T-helper 17 cell (primary cell): ENCODE measurements around the gene SPINT2. TPM values are rescaled to one million over a fixed set of nuclear protein-coding genes. Genes with fewer than 3 reads are reported as not detected.
A peak's percentile ranks its signal among the peaks of the same experiment; 100 is the strongest.
"Not testable (repeated sequence)": the region's sequence is repeated elsewhere in the genome, so short reads cannot be mapped to it uniquely, and the experiment has no call there.

Source experiments
- ATAC-seq: fragments of 150-1000 bp; cut with Tn5 transposase; 2 replicates; pipeline ENCODE4 v1.10.0; 2021; ENCODE audit warnings: mild to moderate bottlenecking, moderate library complexity
- DNase-seq, 3 donors: peaks; one replicate each; pipeline versions ENCODE4 v3.0.0 to v3.0.0-alpha.2; 2020 to 2021
- H3K9me3 ChIP-seq: one replicate; pipeline ENCODE4 v1.7.0; 2013; ENCODE audit warnings: low read length, mild to moderate bottlenecking; ENCODE audit not compliant: control insufficient read depth, poor library complexity, severe bottlenecking
- H3K27ac Mint-ChIP-seq: one replicate; pipeline ENCODE4 v1.8.0; 2022; ENCODE audit warnings: mild to moderate bottlenecking, moderate library complexity, mixed read lengths
- H3K27me3 Mint-ChIP-seq: one replicate; pipeline ENCODE4 v1.8.0; 2022; ENCODE audit warnings: mixed read lengths
- H3K36me3 Mint-ChIP-seq: one replicate; pipeline ENCODE4 v1.8.0; 2022; ENCODE audit warnings: low read depth, mixed read lengths
- H3K4me1 Mint-ChIP-seq: one replicate; pipeline ENCODE4 v1.8.0; 2022; ENCODE audit warnings: mild to moderate bottlenecking, mixed read lengths
- H3K4me3 Mint-ChIP-seq: one replicate; pipeline ENCODE4 v1.8.0; 2022; ENCODE audit warnings: mild to moderate bottlenecking, moderate library complexity, mixed read lengths
- total RNA-seq, 4 donors: library from RNA in 2 of 4; stranded (reverse) in 2 of 4; gene quantifications; one replicate each; pipeline ENCODE4 v1.2.3 and lab custom pipeline; 2022 to 2026

The SPINT2 gene
- total RNA-seq, 2 donors from 2014 or later, result 32.2 to 49.1 TPM

GRCh38 chr19:38228005-38228377 lies 36.4 kb upstream of the SPINT2 start:
- Mint-ChIP-seq H3K27me3 (peaks cover 56% of the 10 kb centered on the region), H3K36me3 (peaks cover 7% of the 10 kb centered on the region), H3K4me1 (peaks cover 24% of the 10 kb centered on the region), H3K4me3 (peak overlapping the region; percentile 63), H3K27ac (no peak overlapping the region)
- H3K9me3 ChIP-seq, result no peaks in the 10 kb centered on the region
- ATAC-seq (no peak), DNase-seq (no peak)

DNA sequence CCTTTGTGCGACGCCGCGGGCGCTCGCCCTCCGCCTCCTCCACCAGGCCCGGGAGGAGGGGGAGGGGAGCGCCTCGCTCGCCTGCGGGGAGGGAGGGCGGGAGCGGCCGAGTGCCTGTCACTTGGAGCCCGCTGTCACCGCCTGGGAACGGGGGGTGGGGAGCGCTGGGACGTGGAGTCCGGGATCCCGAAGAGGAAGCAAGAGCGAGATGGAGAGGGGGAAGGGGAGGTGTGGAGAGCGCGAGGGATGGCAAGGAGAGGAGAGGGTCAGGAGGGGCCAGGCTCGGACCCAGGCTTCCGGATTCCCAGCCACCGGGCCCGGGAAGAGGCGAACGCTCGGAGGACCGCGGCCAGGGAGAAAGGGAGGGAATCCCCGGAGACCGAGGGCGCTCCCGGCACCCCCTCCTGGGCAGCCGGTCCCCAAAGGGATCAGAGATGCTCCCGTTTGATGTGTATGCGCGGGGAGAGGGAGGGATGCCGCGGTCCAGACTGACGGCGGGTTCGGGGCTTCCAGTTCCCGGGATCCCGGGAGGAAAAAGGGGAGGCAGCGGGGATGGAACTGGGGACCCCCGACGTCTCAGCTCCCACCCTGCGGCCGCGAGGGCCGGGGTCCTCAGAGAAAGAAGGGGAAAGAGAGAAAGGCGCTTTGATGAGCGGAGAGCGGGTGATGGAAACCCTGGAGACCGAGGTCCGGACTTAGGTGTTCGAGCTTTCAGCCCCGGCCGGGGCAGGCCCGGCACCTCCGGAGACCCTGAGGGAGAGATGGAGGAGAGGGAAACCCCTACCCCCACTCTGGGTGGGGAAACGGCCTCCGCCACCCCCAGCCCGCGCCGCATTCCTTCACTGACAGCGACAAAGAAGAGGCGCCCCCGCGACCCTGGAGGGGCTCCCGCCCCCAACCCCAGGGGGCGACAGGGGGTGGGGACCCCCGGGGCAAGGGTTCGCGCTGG lies 35.6 kb upstream of the SPINT2 start:
- ATAC-seq (no peak), DNase-seq (no peak)
- Mint-ChIP-seq H3K27ac (no peak overlapping the region), H3K4me3 (peak overlapping the region; percentile 73), H3K36me3 (peaks cover 2% of the 10 kb centered on the region), H3K27me3 (peaks cover 49% of the 10 kb centered on the region), H3K4me1 (peaks cover 20% of the 10 kb centered on the region)
- no peaks in the 10 kb centered on the region for H3K9me3 ChIP-seq

GRCh38 chr19:38229585-38230073 lies 34.7 kb upstream of the SPINT2 start:
- Mint-ChIP-seq H3K4me1 (peaks cover 20% of the 10 kb centered on the region), H3K4me3 (peak overlapping the region; percentile 74), H3K27ac (no peak overlapping the region), H3K36me3 (peaks cover 2% of the 10 kb centered on the region), H3K27me3 (peaks cover 41% of the 10 kb centered on the region)
- DNase-seq (peak; percentile 34 to 59 (median 48)), ATAC-seq (peak; percentile 92)
- H3K9me3 ChIP-seq, result no peaks in the 10 kb centered on the region

GRCh38 chr19:38230506-38231133 lies 33.8 kb upstream of the SPINT2 start:
- DNase-seq, ATAC-seq, H3K9me3 ChIP-seq, H3K4me3 Mint-ChIP-seq, H3K36me3 Mint-ChIP-seq: not testable (repeated sequence)
- H3K27ac Mint-ChIP-seq, result peak overlapping the region; percentile 75
- H3K4me1 Mint-ChIP-seq, result peaks cover 20% of the 10 kb centered on the region
- peaks cover 40% of the 10 kb centered on the region for H3K27me3 Mint-ChIP-seq

- ATAC-seq (no peak), DNase-seq (no peak)
- no peak overlapping the region for H3K4me3 Mint-ChIP-seq
- no peaks in the 10 kb centered on the region for H3K36me3 Mint-ChIP-seq
- peaks cover 30% of the 10 kb centered on the region for H3K27me3 Mint-ChIP-seq
- no peaks in the 10 kb centered on the region for H3K9me3 ChIP-seq
- no peak overlapping the region for H3K27ac Mint-ChIP-seq
- H3K4me1 Mint-ChIP-seq, result peaks cover 15% of the 10 kb centered on the region
Measured at GRCh38 chr19:38231918-38232317, 32.5 kb upstream of the SPINT2 start.

GRCh38 chr19:38233740-38234251 lies 30.6 kb upstream of the SPINT2 start:
- peaks cover 26% of the 10 kb centered on the region for H3K27me3 Mint-ChIP-seq
- ATAC-seq, result peak; percentile 48
- H3K4me1 Mint-ChIP-seq, result peaks cover 9% of the 10 kb centered on the region
- no peak overlapping the region for H3K27ac Mint-ChIP-seq
- DNase-seq, result peak; percentile 53 to 68 (median 62)
- H3K4me3 Mint-ChIP-seq, result peak overlapping the region; percentile 25
- H3K9me3 ChIP-seq, result no peaks in the 10 kb centered on the region
- no peaks in the 10 kb centered on the region for H3K36me3 Mint-ChIP-seq

DNA sequence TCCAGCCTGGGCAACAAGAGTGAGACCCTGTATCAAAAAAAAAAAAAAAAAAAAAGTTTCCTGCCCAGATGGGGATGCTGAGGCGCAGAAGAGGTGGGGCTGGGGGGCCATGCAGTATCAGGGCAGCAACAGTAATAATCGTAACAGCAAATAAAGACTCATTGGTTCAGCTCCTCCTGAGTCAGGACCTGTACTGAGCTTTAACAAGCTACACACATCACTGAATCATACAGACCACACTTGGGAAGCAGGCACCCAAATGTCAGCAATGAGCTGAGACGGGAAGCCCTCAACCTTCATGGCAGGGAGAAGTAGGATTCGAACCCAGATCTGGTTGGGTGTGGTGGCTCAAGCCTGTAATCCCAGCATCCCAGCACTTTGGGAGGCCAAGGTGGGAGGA lies 29.8 kb upstream of the SPINT2 start:
- Mint-ChIP-seq H3K4me1 (peaks cover 6% of the 10 kb centered on the region), H3K36me3 (no peaks in the 10 kb centered on the region), H3K27me3 (peaks cover 28% of the 10 kb centered on the region), H3K4me3 (no peak overlapping the region), H3K27ac (no peak overlapping the region)
- H3K9me3 ChIP-seq, result no peaks in the 10 kb centered on the region
- DNase-seq (no peak), ATAC-seq (no peak)

DNA sequence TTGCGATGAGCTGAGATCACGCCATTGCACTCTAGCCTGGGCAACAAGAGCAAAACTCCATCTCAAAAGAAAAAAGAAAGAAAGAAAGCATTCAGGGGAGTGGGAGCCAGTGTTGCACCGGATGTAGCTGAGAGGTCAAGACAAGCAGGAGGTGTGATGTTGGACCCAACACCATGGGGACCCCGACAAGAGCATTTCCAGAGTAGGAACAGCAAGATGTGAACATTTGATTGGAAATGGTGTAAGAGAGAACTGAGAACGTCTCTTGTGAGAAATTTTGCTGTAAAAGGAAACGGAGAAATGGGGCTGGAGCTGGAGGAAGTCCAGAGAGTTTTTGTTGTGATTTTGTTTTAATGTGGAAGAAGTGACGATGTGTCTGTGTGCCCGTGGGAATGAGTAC lies 24.6 kb upstream of the SPINT2 start:
- ATAC-seq (no peak), DNase-seq (no peak)
- peaks cover 21% of the 10 kb centered on the region for H3K27me3 Mint-ChIP-seq
- no peak overlapping the region for H3K27ac Mint-ChIP-seq
- no peaks in the 10 kb centered on the region for H3K36me3 Mint-ChIP-seq
- H3K9me3 ChIP-seq, result no peaks in the 10 kb centered on the region
- peak overlapping the region; percentile 25 for H3K4me3 Mint-ChIP-seq
- peaks cover 8% of the 10 kb centered on the region for H3K4me1 Mint-ChIP-seq

GRCh38 chr19:38243279-38243673 lies 21.1 kb upstream of the SPINT2 start:
- H3K4me1 Mint-ChIP-seq, result peaks cover 8% of the 10 kb centered on the region
- H3K27me3 Mint-ChIP-seq, result peaks cover 14% of the 10 kb centered on the region
- H3K9me3 ChIP-seq, result no peaks in the 10 kb centered on the region
- H3K36me3 Mint-ChIP-seq, result no peaks in the 10 kb centered on the region
- peak overlapping the region; percentile 60 for H3K4me3 Mint-ChIP-seq
- ATAC-seq (no peak), DNase-seq (no peak)
- H3K27ac Mint-ChIP-seq, result no peak overlapping the region

DNA sequence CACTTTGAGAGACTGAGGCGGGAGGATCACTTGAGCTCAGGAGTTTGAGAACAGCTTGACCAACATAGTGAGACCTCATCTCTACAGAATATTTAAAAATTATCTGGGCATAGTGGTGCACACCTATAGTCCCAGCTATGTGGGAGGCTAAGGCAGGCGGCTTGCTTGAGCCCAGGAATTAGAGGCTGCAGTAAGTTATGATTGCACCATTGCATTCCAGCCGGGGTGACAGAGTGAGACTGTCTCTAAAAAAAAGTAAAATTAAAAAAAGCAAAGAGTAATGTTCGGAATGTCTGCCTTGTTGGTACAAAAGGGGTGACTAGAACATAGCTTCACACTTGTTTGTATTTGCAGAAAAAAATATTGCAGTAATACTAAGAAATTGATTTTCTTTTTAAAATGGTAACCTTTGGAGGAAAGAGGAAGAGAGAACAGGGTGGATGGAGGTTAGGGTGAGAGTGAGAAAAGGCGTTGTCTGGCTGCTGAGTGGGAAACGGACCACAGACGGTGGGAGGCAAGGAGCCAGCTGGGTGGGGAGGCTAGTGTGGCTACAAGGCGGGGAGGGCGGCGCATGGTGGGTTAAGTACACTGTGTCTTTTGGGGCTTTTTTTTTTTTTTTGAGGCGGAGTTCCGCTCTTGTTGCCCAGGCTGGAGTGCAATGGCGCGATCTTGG lies 18.4 kb upstream of the SPINT2 start:
- no peaks in the 10 kb centered on the region for H3K36me3 Mint-ChIP-seq
- H3K9me3 ChIP-seq, result no peaks in the 10 kb centered on the region
- H3K4me3 Mint-ChIP-seq, result no peak overlapping the region
- ATAC-seq (no peak), DNase-seq (no peak)
- peaks cover 5% of the 10 kb centered on the region for H3K27me3 Mint-ChIP-seq
- H3K27ac Mint-ChIP-seq, result no peak overlapping the region
- peaks cover 6% of the 10 kb centered on the region for H3K4me1 Mint-ChIP-seq

GRCh38 chr19:38247126-38247525 lies 17.2 kb upstream of the SPINT2 start:
- ATAC-seq (no peak), DNase-seq (no peak)
- H3K9me3 ChIP-seq, result no peaks in the 10 kb centered on the region

GRCh38 chr19:38247734-38248268 lies 16.6 kb upstream of the SPINT2 start:
- H3K36me3 Mint-ChIP-seq, result peaks cover 2% of the 10 kb centered on the region

More at GRCh38 chr19:38247126-38247525, 17.2 kb upstream of the SPINT2 start:
- Mint-ChIP-seq H3K27me3 (peaks cover 12% of the 10 kb centered on the region), H3K4me3 (no peak overlapping the region), H3K36me3 (peaks cover 2% of the 10 kb centered on the region), H3K27ac (no peak overlapping the region), H3K4me1 (peaks cover 9% of the 10 kb centered on the region)

More at GRCh38 chr19:38247734-38248268, 16.6 kb upstream of the SPINT2 start:
- H3K27me3 Mint-ChIP-seq, result peaks cover 12% of the 10 kb centered on the region
- no peaks in the 10 kb centered on the region for H3K9me3 ChIP-seq
- H3K4me3 Mint-ChIP-seq, result no peak overlapping the region
- ATAC-seq (no peak), DNase-seq (no peak)
- H3K4me1 Mint-ChIP-seq, result peaks cover 9% of the 10 kb centered on the region
- no peak overlapping the region for H3K27ac Mint-ChIP-seq
